Stomach (tissue), 4 donors: Measurements from ENCODE around the gene RASSF3.

Experiments
- CTCF ChIP-seq, 7 experiments: fragments of 450-650 bp in 4 of 7; fragments of 200-600 bp in 3 of 7; sonication (generic) in 3 of 7; IDR thresholded peaks; one replicate each; pipeline ENCODE4 v1.5.1; 2016 to 2019; ENCODE audit warnings: antibody characterized with exemption in 7 of 7, control low read depth in 2 of 7, mild to moderate bottlenecking in 1 of 7
- POLR2A ChIP-seq, 4 donors: fragments of 450-650 bp; IDR thresholded peaks; one replicate each; pipeline ENCODE4 v1.6.1; 2016; ENCODE audit warnings: antibody characterized with exemption in 4 of 4, control low read depth in 2 of 4, mild to moderate bottlenecking in 1 of 4, moderate library complexity in 1 of 4
- POLR2AphosphoS5 ChIP-seq, 3 donors: sonication (generic); formaldehyde crosslinking; IDR thresholded peaks; one replicate each; pipeline ENCODE4 v1.6.1; 2016; ENCODE audit warnings: antibody characterized with exemption in 3 of 3

GRCh38 chr12:64609536-64610078 is 688 bp upstream of the RASSF3 start:
- TF ChIP-seq POLR2AphosphoS5 (IDR thresholded peaks at IDR 0.05) (no peak), CTCF (IDR thresholded peaks at IDR 0.05) (no peak), POLR2A (IDR thresholded peaks at IDR 0.05) (no peak)
